ENCODE data around the gene DNAH17. TPM values are rescaled to one million over a fixed set of nuclear protein-coding genes. Genes with fewer than 3 reads are reported as not detected.

The DNAH17 gene
- total and polyA plus RNA-seq, 2 of the 13 experiments (the other 11 are each of a cell fraction or from before 2014, with no cell fraction given), result 0.86 to 1.6 TPM

DNA sequence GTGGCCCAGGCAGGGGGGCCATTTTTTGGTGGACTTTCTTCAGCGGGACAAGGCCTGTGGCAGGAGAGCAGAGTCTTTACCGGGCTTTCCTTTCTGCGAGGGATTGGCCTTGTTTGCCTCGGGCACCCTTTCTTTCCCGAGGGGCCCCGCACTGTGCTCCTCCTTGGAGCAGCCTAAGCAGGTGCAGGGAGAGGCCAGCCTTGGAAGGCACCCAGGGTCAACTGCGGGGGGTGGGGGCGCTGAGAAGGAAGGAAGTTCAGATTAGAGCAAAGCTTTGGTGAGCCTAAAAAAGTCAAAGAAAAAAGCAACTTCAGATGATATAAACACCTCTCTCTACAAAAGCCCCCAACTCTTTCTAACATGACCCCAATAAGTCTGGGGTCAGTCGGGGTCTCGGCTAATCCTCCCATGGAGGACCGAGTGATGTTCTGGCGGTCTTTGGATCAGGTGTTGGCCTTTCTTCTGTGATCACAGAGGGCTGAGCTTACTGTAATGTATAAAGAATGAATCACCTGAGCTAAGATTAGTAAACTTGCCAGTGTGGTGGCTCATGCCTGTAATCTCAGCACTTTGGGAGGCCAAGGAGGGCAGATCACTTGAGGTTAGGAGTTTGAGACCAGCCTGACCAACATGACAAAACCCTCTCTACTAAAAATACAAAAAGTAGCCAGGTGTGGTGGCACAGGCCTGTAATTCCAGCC is 135.8 kb downstream of the DNAH17 start:
- 50% methylated on average over 12 of the region's 12 CpGs for WGBS (ENCODE audit: low lambda C conversion rate)
- H3K9me3 ChIP-seq (ENCODE audit: low read length), result no peaks in the 10 kb centered on the region
- no TSS peak for BruUV-seq (replicated peaks)
- no peaks in the 10 kb centered on the region for H4K20me1 ChIP-seq (ENCODE audit: insufficient read depth, low read length)
- no peaks in the 10 kb centered on the region for H3K79me2 ChIP-seq (ENCODE audit: insufficient read depth, low read length)
- in situ Hi-C loops (cut with HindIII; ENCODE audit: extremely low pct_ligation_motif_present, low pct_unique_long_range_greater_than_20kb) (no loop called here), intact Hi-C loops (cut with micrococcal nuclease; ENCODE audit: unreplicated experiment) (no loop called here)
- H3K4me1 ChIP-seq (ENCODE audit: insufficient read depth, low read length), result no peaks in the 10 kb centered on the region
- no peak overlapping the region for H3K4me2 ChIP-seq (ENCODE audit: low read depth, low read length)
- H3K27ac ChIP-seq (ENCODE audit: extremely low read length, insufficient read depth, low read length), result no peak overlapping the region
- POLR2A ChIA-PET, result no interaction called here
- no peak for DNase-seq (ENCODE audit: low spot score)
- H3K4me3 ChIP-seq (replicated peaks in 1 of 3; ENCODE audit: insufficient read depth in 1 of 3, low read depth in 2 of 3, low read length in 3 of 3), result no peak overlapping the region
- no peaks in the 10 kb centered on the region for H3K36me3 ChIP-seq (replicated peaks in 1 of 2; ENCODE audit: control insufficient read depth in 1 of 2, insufficient read depth in 2 of 2, low read length in 2 of 2)
- H3K27me3 ChIP-seq (ENCODE audit: control insufficient read depth in 1 of 2, insufficient read depth in 2 of 2, low read length in 2 of 2), result peaks cover 5 to 17% of the 10 kb centered on the region in 2 experiments
- ATAC-seq, result no peak
- no peak overlapping the region for H3K9ac ChIP-seq (ENCODE audit: insufficient read depth, low read depth, low read length)
- CTCF ChIA-PET (ENCODE audit: low intra/inter-chr PET ratio, low total read pairs), result no interaction called here
- no peak overlapping the region for H2AFZ ChIP-seq (ENCODE audit: low read length)
- TF ChIP-seq ZNF460 (CRISPR knock-in tag; IDR thresholded peaks at IDR 0.05; ENCODE audit: borderline replicate concordance) (0 out of 2 replicates have a peak, but pooled peaks have one; percentile 27), RXRA (CRISPR knock-in tag; IDR thresholded peaks at IDR 0.05) (no peak), ZNF263 (CRISPR knock-in tag; IDR thresholded peaks at IDR 0.05) (0 out of 2 replicates have a peak, but pooled peaks have one; percentile 27)
- FAIRE-seq, result no peak

DNA sequence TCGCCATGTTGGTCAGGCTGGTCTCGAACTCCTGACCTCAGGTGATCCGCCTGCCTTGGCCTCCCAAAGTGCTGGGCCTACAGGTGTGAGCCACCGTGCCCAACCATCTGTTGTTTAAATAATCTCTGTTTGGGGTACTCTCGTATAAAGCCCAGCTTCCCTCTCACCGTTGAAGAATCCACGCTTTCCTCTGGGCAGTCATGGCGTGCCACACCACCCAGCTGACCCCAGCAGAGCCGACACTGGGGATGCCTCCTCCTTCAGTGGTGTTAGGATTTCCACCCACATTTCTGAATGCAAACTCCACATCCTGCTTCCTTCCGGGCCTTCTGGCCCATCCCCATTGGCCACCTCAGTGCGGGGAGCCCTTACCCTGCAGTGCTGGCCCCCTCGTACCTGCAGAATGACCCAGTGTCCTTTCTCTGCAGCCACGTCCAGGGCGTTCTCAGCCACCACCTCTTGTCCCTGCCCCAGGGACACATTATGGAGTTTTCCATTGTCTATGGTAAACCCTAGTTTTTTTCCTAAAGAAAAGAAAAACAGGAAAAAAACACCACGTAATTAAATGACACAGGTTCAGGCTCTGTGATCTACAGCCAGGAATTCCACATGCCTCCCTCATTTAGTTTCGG is 138.4 kb downstream of the DNAH17 start:
- no peak overlapping the region for H3K9ac ChIP-seq (ENCODE audit: insufficient read depth, low read depth, low read length)
- no peaks in the 10 kb centered on the region for H3K79me2 ChIP-seq (ENCODE audit: insufficient read depth, low read length)
- H4K20me1 ChIP-seq (ENCODE audit: insufficient read depth, low read length), result no peaks in the 10 kb centered on the region
- DNase-seq (ENCODE audit: low spot score) (no peak), FAIRE-seq (no peak), ATAC-seq (no peak; the same call in 2 of the 3 replicates)
- CTCF ChIA-PET (ENCODE audit: low intra/inter-chr PET ratio, low total read pairs), result no interaction called here
- no TSS peak for BruUV-seq (replicated peaks)
- H3K9me3 ChIP-seq (ENCODE audit: low read length), result no peaks in the 10 kb centered on the region
- H3K4me1 ChIP-seq (ENCODE audit: insufficient read depth, low read length), result peaks cover 15% of the 10 kb centered on the region
- no peak overlapping the region for H2AFZ ChIP-seq (ENCODE audit: low read length)
- POLR2A ChIA-PET, result no interaction called here
- in situ Hi-C loops (cut with HindIII; ENCODE audit: extremely low pct_ligation_motif_present, low pct_unique_long_range_greater_than_20kb), result no loop called here
- intact Hi-C loops (cut with micrococcal nuclease; ENCODE audit: unreplicated experiment), result no loop called here
- 78% methylated on average over 16 of the region's 16 CpGs for WGBS (ENCODE audit: low lambda C conversion rate)
- H3K36me3 ChIP-seq (replicated peaks in 1 of 2; ENCODE audit: control insufficient read depth in 1 of 2, insufficient read depth in 2 of 2, low read length in 2 of 2), result no peaks in the 10 kb centered on the region
- no peak overlapping the region for H3K4me2 ChIP-seq (ENCODE audit: low read depth, low read length)
- no peak overlapping the region for H3K4me3 ChIP-seq (replicated peaks in 1 of 3; ENCODE audit: insufficient read depth in 1 of 3, low read depth in 2 of 3, low read length in 3 of 3)
- H3K27ac ChIP-seq (ENCODE audit: extremely low read length, insufficient read depth, low read length), result no peak overlapping the region
- H3K27me3 ChIP-seq (ENCODE audit: control insufficient read depth in 1 of 2, insufficient read depth in 2 of 2, low read length in 2 of 2), result peaks cover 5 to 18% of the 10 kb centered on the region in 2 experiments
- no peak for TF ChIP-seq ZSCAN25 (CRISPR knock-in tag; IDR thresholded peaks at IDR 0.05)
- no peak for TF ChIP-seq ETV6 (CRISPR knock-in tag; conservative IDR thresholded peaks at IDR 0.05)
- TF ChIP-seq ZNF292 (CRISPR knock-in tag; IDR thresholded peaks at IDR 0.05; ENCODE audit: borderline replicate concordance, low read depth), result no peak
- TF ChIP-seq, protein P1, sequence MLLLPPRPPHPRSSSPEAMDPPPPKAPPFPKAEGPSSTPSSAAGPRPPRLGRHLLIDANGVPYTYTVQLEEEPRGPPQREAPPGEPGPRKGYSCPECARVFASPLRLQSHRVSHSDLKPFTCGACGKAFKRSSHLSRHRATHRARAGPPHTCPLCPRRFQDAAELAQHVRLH (CRISPR knock-in tag; IDR thresholded peaks at IDR 0.05; ENCODE audit: borderline replicate concordance, low read depth), result no peak
- no peak for TF ChIP-seq ZNF678 (CRISPR knock-in tag; IDR thresholded peaks at IDR 0.05)
- TF ChIP-seq, protein P2, sequence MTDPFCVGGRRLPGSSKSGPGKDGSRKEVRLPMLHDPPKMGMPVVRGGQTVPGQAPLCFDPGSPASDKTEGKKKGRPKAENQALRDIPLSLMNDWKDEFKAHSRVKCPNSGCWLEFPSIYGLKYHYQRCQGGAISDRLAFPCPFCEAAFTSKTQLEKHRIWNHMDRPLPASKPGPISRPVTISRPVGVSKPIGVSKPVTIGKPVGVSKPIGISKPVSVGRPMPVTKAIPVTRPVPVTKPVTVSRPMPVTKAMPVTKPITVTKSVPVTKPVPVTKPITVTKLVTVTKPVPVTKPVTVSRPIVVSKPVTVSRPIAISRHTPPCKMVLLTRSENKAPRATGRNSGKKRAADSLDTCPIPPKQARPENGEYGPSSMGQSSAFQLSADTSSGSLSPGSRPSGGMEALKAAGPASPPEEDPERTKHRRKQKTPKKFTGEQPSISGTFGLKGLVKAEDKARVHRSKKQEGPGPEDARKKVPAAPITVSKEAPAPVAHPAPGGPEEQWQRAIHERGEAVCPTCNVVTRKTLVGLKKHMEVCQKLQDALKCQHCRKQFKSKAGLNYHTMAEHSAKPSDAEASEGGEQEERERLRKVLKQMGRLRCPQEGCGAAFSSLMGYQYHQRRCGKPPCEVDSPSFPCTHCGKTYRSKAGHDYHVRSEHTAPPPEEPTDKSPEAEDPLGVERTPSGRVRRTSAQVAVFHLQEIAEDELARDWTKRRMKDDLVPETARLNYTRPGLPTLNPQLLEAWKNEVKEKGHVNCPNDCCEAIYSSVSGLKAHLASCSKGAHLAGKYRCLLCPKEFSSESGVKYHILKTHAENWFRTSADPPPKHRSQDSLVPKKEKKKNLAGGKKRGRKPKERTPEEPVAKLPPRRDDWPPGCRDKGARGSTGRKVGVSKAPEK (CRISPR knock-in tag; IDR thresholded peaks at IDR 0.05; ENCODE audit: borderline replicate concordance), result no peak
- TF ChIP-seq MAFG (CRISPR knock-in tag; IDR thresholded peaks at IDR 0.05), result no peak
- TF ChIP-seq FOXA3 (CRISPR knock-in tag; IDR thresholded peaks at IDR 0.05), result no peak
- no peak for TF ChIP-seq SMARCC2 (IDR thresholded peaks at IDR 0.05)
- TF ChIP-seq, protein P3, sequence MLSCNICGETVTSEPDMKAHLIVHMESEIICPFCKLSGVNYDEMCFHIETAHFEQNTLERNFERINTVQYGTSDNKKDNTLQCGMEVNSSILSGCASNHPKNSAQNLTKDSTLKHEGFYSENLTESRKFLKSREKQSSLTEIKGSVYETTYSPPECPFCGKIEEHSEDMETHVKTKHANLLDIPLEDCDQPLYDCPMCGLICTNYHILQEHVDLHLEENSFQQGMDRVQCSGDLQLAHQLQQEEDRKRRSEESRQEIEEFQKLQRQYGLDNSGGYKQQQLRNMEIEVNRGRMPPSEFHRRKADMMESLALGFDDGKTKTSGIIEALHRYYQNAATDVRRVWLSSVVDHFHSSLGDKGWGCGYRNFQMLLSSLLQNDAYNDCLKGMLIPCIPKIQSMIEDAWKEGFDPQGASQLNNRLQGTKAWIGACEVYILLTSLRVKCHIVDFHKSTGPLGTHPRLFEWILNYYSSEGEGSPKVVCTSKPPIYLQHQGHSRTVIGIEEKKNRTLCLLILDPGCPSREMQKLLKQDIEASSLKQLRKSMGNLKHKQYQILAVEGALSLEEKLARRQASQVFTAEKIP (CRISPR knock-in tag; IDR thresholded peaks at IDR 0.05; ENCODE audit: borderline replicate concordance), result no peak

All from HepG2 (cell line).